Mesothelial cell of epicardium (in vitro differentiated cells): ENCODE data around the gene AMN1. TPM values are rescaled to one million over a fixed set of nuclear protein-coding genes. Genes with fewer than 3 reads are reported as not detected.
A peak's percentile ranks its signal among the peaks of the same experiment; 100 is the strongest.
"Not testable (repeated sequence)": the region's sequence is repeated elsewhere in the genome, so short reads cannot be mapped to it uniquely, and the experiment has no call there.

ENCODE experiments used
- DNase-seq, 2 experiments: peaks; one replicate each; pipeline ENCODE4 v3.0.0; 2021; ENCODE audit warnings: low spot score in 2 of 2; ENCODE audit not compliant: unreplicated experiment in 2 of 2
- H3K27ac Mint-ChIP-seq: 2 replicates; pipeline ENCODE4 v1.8.0; 2021; ENCODE audit warnings: mixed read lengths
- H3K27me3 Mint-ChIP-seq: 2 replicates; pipeline ENCODE4 v1.8.0; 2021; ENCODE audit warnings: low read depth, mixed read lengths
- H3K36me3 Mint-ChIP-seq: 2 replicates; pipeline ENCODE4 v1.8.0; 2021; ENCODE audit warnings: mixed read lengths
- H3K4me1 Mint-ChIP-seq: 2 replicates; pipeline ENCODE4 v1.8.0; 2021; ENCODE audit warnings: mixed read lengths
- H3K4me3 Mint-ChIP-seq: 2 replicates; pipeline ENCODE4 v1.8.0; 2021; ENCODE audit warnings: mild to moderate bottlenecking, moderate library complexity, mixed read lengths
- H3K9me3 Mint-ChIP-seq: 2 replicates; pipeline ENCODE4 v1.8.0; 2021; ENCODE audit warnings: mixed read lengths
- CTCF ChIP-seq: fragments of 200-600 bp; sonication (generic); IDR thresholded peaks from one replicate; pipeline ENCODE4 v1.5.0; 2021; ENCODE audit warnings: antibody characterized with exemption; ENCODE audit not compliant: unreplicated experiment
- total RNA-seq: library from RNA; stranded (reverse); gene quantifications from 3 replicates; pipeline ENCODE4 v1.2.1, GENCODE V29; 2021

AMN1 gene
- total RNA-seq, 1 donor from 2014 or later: 15.3 TPM

GRCh38 chr12:31682136-31682962 lies 46.5 kb downstream of the AMN1 start:
- Mint-ChIP-seq H3K36me3 (peaks cover 53% of the 10 kb centered on the region), H3K4me3 (no peak overlapping the region), H3K4me1 (no peaks in the 10 kb centered on the region), H3K27me3 (no peaks in the 10 kb centered on the region), H3K9me3 (peaks cover 26% of the 10 kb centered on the region), H3K27ac (no peak overlapping the region)
- peak; percentile 43 for TF ChIP-seq CTCF
- no peak for DNase-seq

- Mint-ChIP-seq H3K4me3 (no peak overlapping the region), H3K4me1 (peaks cover 12% of the 10 kb centered on the region), H3K9me3 (peaks cover 19% of the 10 kb centered on the region), H3K27me3 (no peaks in the 10 kb centered on the region), H3K36me3 (peaks cover 50% of the 10 kb centered on the region), H3K27ac (no peak overlapping the region)
- no peak for DNase-seq
- no peak for TF ChIP-seq CTCF
Measured at GRCh38 chr12:31672521-31672920, 56.3 kb downstream of the AMN1 start.

- H3K27me3 Mint-ChIP-seq, H3K27ac Mint-ChIP-seq, DNase-seq, H3K4me3 Mint-ChIP-seq: not testable (repeated sequence)
- Mint-ChIP-seq H3K36me3 (peaks cover 52% of the 10 kb centered on the region), H3K9me3 (peaks cover 26% of the 10 kb centered on the region), H3K4me1 (peaks cover 12% of the 10 kb centered on the region)
Measured at GRCh38 chr12:31669582-31669981, 59.2 kb downstream of the AMN1 start.

GRCh38 chr12:31669020-31669419 lies 59.8 kb downstream of the AMN1 start:
- H3K9me3 Mint-ChIP-seq: peaks cover 22% of the 10 kb centered on the region
- DNase-seq: no peak
- peaks cover 10% of the 10 kb centered on the region for H3K4me1 Mint-ChIP-seq
- H3K4me3 Mint-ChIP-seq: no peak overlapping the region
- H3K27ac Mint-ChIP-seq: no peak overlapping the region
- H3K27me3 Mint-ChIP-seq: no peaks in the 10 kb centered on the region
- H3K36me3 Mint-ChIP-seq: peaks cover 49% of the 10 kb centered on the region
- no peak for TF ChIP-seq CTCF

- no peak for TF ChIP-seq CTCF
- peaks cover 19% of the 10 kb centered on the region for H3K9me3 Mint-ChIP-seq
- H3K4me1 Mint-ChIP-seq: peaks cover 2% of the 10 kb centered on the region
- no peak for DNase-seq
- H3K27me3 Mint-ChIP-seq: no peaks in the 10 kb centered on the region
- no peak overlapping the region for H3K4me3 Mint-ChIP-seq
- H3K27ac Mint-ChIP-seq: no peak overlapping the region
- peaks cover 21% of the 10 kb centered on the region for H3K36me3 Mint-ChIP-seq
Measured at GRCh38 chr12:31664038-31664437, 64.8 kb downstream of the AMN1 start.

GRCh38 chr12:31663576-31663975 lies 65.2 kb downstream of the AMN1 start:
- TF ChIP-seq CTCF: no peak
- Mint-ChIP-seq H3K27ac (no peak overlapping the region), H3K4me3 (no peak overlapping the region), H3K36me3 (peaks cover 17% of the 10 kb centered on the region), H3K9me3 (peaks cover 14% of the 10 kb centered on the region), H3K4me1 (peaks cover 3% of the 10 kb centered on the region), H3K27me3 (no peaks in the 10 kb centered on the region)
- no peak for DNase-seq
